Calu3 (cell line): ENCODE measurements around the gene SHISA6. TPM values are rescaled to one million over a fixed set of nuclear protein-coding genes. Genes with fewer than 3 reads are reported as not detected.

Experiments used
- Bru-seq: library from RNA; stranded (reverse); fragments of 400-500 nt; gene quantifications from one replicate; lab custom pipeline; 2021; lab: Mats Ljungman, UMichigan
- BruChase-seq, 2 experiments: library from RNA; stranded (reverse); fragments of 400-500 nt; gene quantifications; one replicate each; lab custom pipeline; 2021; lab: Mats Ljungman, UMichigan
- BruUV-seq: library from RNA; stranded (reverse); fragments of 400-500 nt; replicated peaks from 2 replicates; lab custom pipeline; 2021; lab: Mats Ljungman, UMichigan
- CTCF ChIA-PET: fragments of 300-600 bp; sonication (Branson Sonifier 250); formaldehyde crosslinking; loops from one replicate; lab custom pipeline; 2022; ENCODE audit warnings: antibody characterized with exemption; lab: Charles Lee
- DNase-seq: peaks from one replicate; pipeline ENCODE4 v3.0.0; 2022
- H3K27ac Mint-ChIP-seq: one replicate; pipeline ENCODE4 v1.8.0; 2022; ENCODE audit warnings: mixed read lengths; ENCODE audit not compliant: unreplicated experiment
- H3K27me3 Mint-ChIP-seq: one replicate; pipeline ENCODE4 v1.8.0; 2022; ENCODE audit warnings: mixed read lengths; ENCODE audit not compliant: unreplicated experiment
- H3K36me3 Mint-ChIP-seq: one replicate; pipeline ENCODE4 v1.8.0; 2022; ENCODE audit warnings: mild to moderate bottlenecking, moderate library complexity, mixed read lengths; ENCODE audit not compliant: insufficient read depth, unreplicated experiment
- H3K4me1 Mint-ChIP-seq: one replicate; pipeline ENCODE4 v1.8.0; 2022; ENCODE audit warnings: mild to moderate bottlenecking, low read depth, mixed read lengths; ENCODE audit not compliant: unreplicated experiment
- H3K4me3 Mint-ChIP-seq: one replicate; pipeline ENCODE4 v1.8.0; 2022; ENCODE audit warnings: mild to moderate bottlenecking, low read depth, moderate library complexity, mixed read lengths; ENCODE audit not compliant: unreplicated experiment
- H3K9me3 Mint-ChIP-seq: one replicate; pipeline ENCODE4 v1.8.0; 2022; ENCODE audit warnings: low read depth, mixed read lengths; ENCODE audit not compliant: unreplicated experiment
- intact Hi-C: fragments of 100-400 bp; cut with micrococcal nuclease; formaldehyde crosslinking; loops from one replicate; pipeline ENCODE4 v1.10.0; 2022; ENCODE audit not compliant: unreplicated experiment
- long read RNA-seq: library from polyadenylated mRNA; stranded (forward); transcript quantifications from one replicate; pipeline ENCODE4 v2.0.0, GENCODE V29; 2022
- total RNA-seq: library from RNA; stranded (reverse); gene quantifications from 2 replicates; pipeline ENCODE4 v1.2.3, GENCODE V29; 2022
- TF ChIP-seq, protein P1 (sequence below): fragments of 200-600 bp; IDR thresholded peaks from one replicate; pipeline ENCODE4 v1.8.0; 2022; ENCODE audit warnings: antibody characterized with exemption; ENCODE audit not compliant: unreplicated experiment

SHISA6 gene
- total RNA-seq (not detected in 2 replicates), Bru-seq, nascent RNA (percentile 0 among the genes with signal in this experiment), BruChase-seq, experiment 1, labeled RNA remaining after a 6-hour chase (percentile 0 among the genes with signal in this experiment), BruChase-seq, experiment 2, labeled RNA remaining after a 2-hour chase (percentile 1 among the genes with signal in this experiment)
- long read RNA-seq, partial matches to known transcripts = 0 of 1 reads
- long read RNA-seq, other reads (novel, unspliced or antisense) = 1 of 1 reads

GRCh38 chr17:11240841-11241610 is at the start of gene SHISA6:
TSS of gene SHISA6 (plus strand) at chr17:11241213.
- no peak within 1 kb of the TSS for H3K4me3 Mint-ChIP-seq
- peaks cover 6% of the 10 kb centered on the region for H3K9me3 Mint-ChIP-seq
- H3K27me3 Mint-ChIP-seq = no peaks in the 10 kb centered on the region
- no peak within 1 kb of the TSS for H3K27ac Mint-ChIP-seq
- CTCF ChIA-PET = no interaction called here
- BruUV-seq = no TSS peak
- H3K36me3 Mint-ChIP-seq = no peaks in the 10 kb centered on the region
- TF ChIP-seq, protein P1, sequence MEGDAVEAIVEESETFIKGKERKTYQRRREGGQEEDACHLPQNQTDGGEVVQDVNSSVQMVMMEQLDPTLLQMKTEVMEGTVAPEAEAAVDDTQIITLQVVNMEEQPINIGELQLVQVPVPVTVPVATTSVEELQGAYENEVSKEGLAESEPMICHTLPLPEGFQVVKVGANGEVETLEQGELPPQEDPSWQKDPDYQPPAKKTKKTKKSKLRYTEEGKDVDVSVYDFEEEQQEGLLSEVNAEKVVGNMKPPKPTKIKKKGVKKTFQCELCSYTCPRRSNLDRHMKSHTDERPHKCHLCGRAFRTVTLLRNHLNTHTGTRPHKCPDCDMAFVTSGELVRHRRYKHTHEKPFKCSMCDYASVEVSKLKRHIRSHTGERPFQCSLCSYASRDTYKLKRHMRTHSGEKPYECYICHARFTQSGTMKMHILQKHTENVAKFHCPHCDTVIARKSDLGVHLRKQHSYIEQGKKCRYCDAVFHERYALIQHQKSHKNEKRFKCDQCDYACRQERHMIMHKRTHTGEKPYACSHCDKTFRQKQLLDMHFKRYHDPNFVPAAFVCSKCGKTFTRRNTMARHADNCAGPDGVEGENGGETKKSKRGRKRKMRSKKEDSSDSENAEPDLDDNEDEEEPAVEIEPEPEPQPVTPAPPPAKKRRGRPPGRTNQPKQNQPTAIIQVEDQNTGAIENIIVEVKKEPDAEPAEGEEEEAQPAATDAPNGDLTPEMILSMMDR = no peak
- DNase-seq = no peak
- H3K4me1 Mint-ChIP-seq = no peaks in the 10 kb centered on the region
- intact Hi-C loops = no loop called here

DNA sequence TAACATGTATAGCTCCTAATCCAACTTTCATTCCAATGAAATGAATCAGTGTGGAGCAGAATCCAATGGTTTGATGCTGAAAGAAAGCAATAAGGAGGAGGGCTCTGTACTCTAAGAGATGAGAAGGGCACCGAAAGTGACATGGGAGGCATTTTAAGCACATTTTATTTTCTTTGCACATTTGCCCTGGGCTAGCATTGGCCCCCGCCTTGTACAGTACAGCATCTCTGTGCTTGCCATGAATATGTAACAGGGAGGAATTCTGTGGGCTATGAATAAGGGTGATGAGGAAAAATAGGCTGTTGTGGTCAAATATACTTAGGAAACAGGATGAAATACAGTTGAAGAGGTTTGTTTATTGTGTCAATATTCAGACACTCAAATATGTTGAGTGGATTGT is 45.2 kb upstream of the SHISA6 start:
- no peaks in the 10 kb centered on the region for H3K36me3 Mint-ChIP-seq
- H3K27ac Mint-ChIP-seq = no peak overlapping the region
- intact Hi-C loops = no loop called here
- no peak overlapping the region for H3K4me3 Mint-ChIP-seq
- H3K27me3 Mint-ChIP-seq = no peaks in the 10 kb centered on the region
- no peak for DNase-seq
- no TSS peak for BruUV-seq
- H3K9me3 Mint-ChIP-seq = peaks cover 2% of the 10 kb centered on the region
- no peaks in the 10 kb centered on the region for H3K4me1 Mint-ChIP-seq
- CTCF ChIA-PET = no interaction called here
- TF ChIP-seq, protein P1 = no peak

DNA sequence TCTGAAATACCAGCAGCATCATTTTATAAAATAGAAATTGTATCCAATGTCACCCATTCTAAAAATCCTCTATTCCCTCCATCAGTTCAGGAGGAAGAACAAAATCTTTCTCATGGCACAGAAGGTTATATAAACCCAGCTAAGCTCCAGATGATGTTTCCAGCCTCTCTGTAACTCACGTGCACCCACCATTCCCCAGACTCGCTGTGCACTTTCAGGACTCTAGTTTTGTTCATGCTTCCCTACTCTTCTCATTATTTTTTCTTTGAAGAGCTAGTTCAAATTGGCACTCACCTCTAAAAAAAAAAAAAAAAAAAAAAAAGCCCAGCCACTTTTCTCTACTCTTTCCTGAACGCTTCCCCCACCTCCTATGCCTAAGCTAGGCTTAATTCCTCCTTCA is 36.0 kb upstream of the SHISA6 start:
- Mint-ChIP-seq H3K36me3 (no peaks in the 10 kb centered on the region), H3K27ac (no peak overlapping the region), H3K27me3 (no peaks in the 10 kb centered on the region), H3K4me3 (no peak overlapping the region), H3K9me3 (peaks cover 5% of the 10 kb centered on the region), H3K4me1 (no peaks in the 10 kb centered on the region)
- TF ChIP-seq, protein P1 = no peak
- no TSS peak for BruUV-seq
- DNase-seq = no peak
- CTCF ChIA-PET = no interaction called here
- intact Hi-C loops = no loop called here

- TF ChIP-seq, protein P1 = no peak
- H3K4me3 Mint-ChIP-seq = no peak overlapping the region
- CTCF ChIA-PET = no interaction called here
- peaks cover 9% of the 10 kb centered on the region for H3K9me3 Mint-ChIP-seq
- H3K4me1 Mint-ChIP-seq = no peaks in the 10 kb centered on the region
- BruUV-seq = no TSS peak
- DNase-seq = no peak
- intact Hi-C loops = no loop called here
- no peaks in the 10 kb centered on the region for H3K36me3 Mint-ChIP-seq
- H3K27ac Mint-ChIP-seq = no peak overlapping the region
- H3K27me3 Mint-ChIP-seq = no peaks in the 10 kb centered on the region
Observed at GRCh38 chr17:11205659-11206058, 35.4 kb upstream of the SHISA6 start.
